Thoracic aorta (tissue), 2 donors: ENCODE results near the gene PGK1. TPM values are rescaled to one million over a fixed set of nuclear protein-coding genes. Genes with fewer than 3 reads are reported as not detected.

Experiments
- total RNA-seq, 2 donors: library from RNA; depleted of rRNA; stranded (reverse); fragments of >200 nt; gene quantifications; one replicate each; pipeline versions ENCODE4 v1.1.0 to v1.2.3, GENCODE V29; 2016

PGK1 gene
- total RNA-seq, 2 donors from 2014 or later = 186 to 233 TPM

Other genes starting within 250 kb of the PGK1 start
- gene MAGT1, start 208.8 kb upstream of the PGK1 start, total RNA-seq = 10 to 100 TPM; 54.3 to 56.1 TPM
- gene COX7B, start 204.8 kb upstream of the PGK1 start, total RNA-seq = 100 to 1,000 TPM; 136 to 204 TPM
- 10 to 100 TPM; 11.8 to 18.2 TPM for gene ATP7A, start 193.6 kb upstream of the PGK1 start, total RNA-seq
- not detected for gene PGAM4, start 134.6 kb upstream of the PGK1 start, total RNA-seq
- 10 to 100 TPM; 14.5 to 15.2 TPM for gene TAF9B, start 35.4 kb downstream of the PGK1 start, total RNA-seq
- 1 to 10 TPM; 3.5 to 7.2 TPM for gene CYSLTR1, start 223.4 kb downstream of the PGK1 start, total RNA-seq